ENCODE measurements around the gene TAF4B. TPM values are rescaled to one million over a fixed set of nuclear protein-coding genes. Genes with fewer than 3 reads are reported as not detected.

TAF4B gene
- total RNA-seq, 1 donor from 2014 or later, result 2.8 TPM

- TF ChIP-seq CTCF (IDR thresholded peaks at IDR 0.05), result no peak
- no peak overlapping the region for H3K4me3 ChIP-seq
- DNase-seq (no peak), ATAC-seq (no peak)
- intact Hi-C loops (cut with DNase I), result no loop called here
- no peak overlapping the region for H3K27ac ChIP-seq
- H3K27me3 ChIP-seq (ENCODE audit: low read depth), result no peaks in the 10 kb centered on the region
- H3K9me3 ChIP-seq, result no peaks in the 10 kb centered on the region
- H3K36me3 ChIP-seq, result no peaks in the 10 kb centered on the region
- no peaks in the 10 kb centered on the region for H3K4me1 ChIP-seq
Observed at GRCh38 chr18:26304511-26304910, 78.3 kb downstream of the TAF4B start.

GRCh38 chr18:26307161-26307773 lies 81.0 kb downstream of the TAF4B start:
- ATAC-seq (no peak), DNase-seq (no peak)
- Histone ChIP-seq H3K4me1 (no peaks in the 10 kb centered on the region), H3K27me3 (ENCODE audit: low read depth) (no peaks in the 10 kb centered on the region), H3K36me3 (no peaks in the 10 kb centered on the region), H3K27ac (no peak overlapping the region), H3K9me3 (no peaks in the 10 kb centered on the region), H3K4me3 (no peak overlapping the region)
- intact Hi-C loops (cut with DNase I), result no loop called here
- peak; percentile 47 for TF ChIP-seq CTCF (IDR thresholded peaks at IDR 0.05)

GRCh38 chr18:26309281-26309680 lies 83.0 kb downstream of the TAF4B start:
- no peaks in the 10 kb centered on the region for H3K4me1 ChIP-seq
- H3K4me3 ChIP-seq, result no peak overlapping the region
- DNase-seq (no peak), ATAC-seq (no peak)
- H3K27me3 ChIP-seq (ENCODE audit: low read depth), result no peaks in the 10 kb centered on the region
- intact Hi-C loops (cut with DNase I), result no loop called here
- no peaks in the 10 kb centered on the region for H3K9me3 ChIP-seq
- H3K27ac ChIP-seq, result no peak overlapping the region
- no peak for TF ChIP-seq CTCF (IDR thresholded peaks at IDR 0.05)
- no peaks in the 10 kb centered on the region for H3K36me3 ChIP-seq

GRCh38 chr18:26312199-26312598 lies 86.0 kb downstream of the TAF4B start:
- TF ChIP-seq CTCF (IDR thresholded peaks at IDR 0.05), result no peak
- no peaks in the 10 kb centered on the region for H3K9me3 ChIP-seq
- no peak overlapping the region for H3K4me3 ChIP-seq
- ATAC-seq, result no peak
- no peaks in the 10 kb centered on the region for H3K36me3 ChIP-seq
- no peak for DNase-seq
- H3K27me3 ChIP-seq (ENCODE audit: low read depth), result no peaks in the 10 kb centered on the region
- intact Hi-C loops (cut with DNase I), result no loop called here
- H3K4me1 ChIP-seq, result no peaks in the 10 kb centered on the region
- no peak overlapping the region for H3K27ac ChIP-seq

GRCh38 chr18:26317398-26317797 lies 91.2 kb downstream of the TAF4B start:
- TF ChIP-seq CTCF (IDR thresholded peaks at IDR 0.05), result no peak
- Histone ChIP-seq H3K9me3 (no peaks in the 10 kb centered on the region), H3K27ac (no peak overlapping the region), H3K4me3 (no peak overlapping the region), H3K27me3 (ENCODE audit: low read depth) (no peaks in the 10 kb centered on the region), H3K4me1 (no peaks in the 10 kb centered on the region), H3K36me3 (no peaks in the 10 kb centered on the region)
- no peak for DNase-seq
- no peak for ATAC-seq
- intact Hi-C loops (cut with DNase I), result no loop called here

Data from lower lobe of right lung (tissue), 2 donors.